ENCODE results near the gene HARBI1.

Gene HARBI1

DNA sequence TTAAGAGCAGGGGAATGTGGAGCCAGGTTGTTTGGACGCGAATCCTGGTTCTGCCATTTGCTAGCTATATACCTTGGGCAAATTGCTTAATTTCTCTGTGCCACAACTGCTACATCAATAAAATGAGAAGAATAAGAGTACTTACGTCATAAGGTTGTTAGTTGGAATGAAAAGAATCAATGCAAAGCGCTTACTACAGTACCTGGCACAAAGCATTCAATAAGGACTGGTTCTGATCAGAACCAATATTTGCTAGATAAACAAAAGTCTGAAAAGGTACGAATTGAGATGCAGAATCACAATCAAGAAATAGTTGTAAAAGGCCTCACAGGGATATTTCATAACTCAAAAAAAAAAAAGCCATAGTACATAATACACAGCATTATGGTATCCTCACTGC lies 34.4 kb downstream of the HARBI1 start:
- ChIA-PET CTCF (no interaction called here), POLR2A (no interaction called here)
- TF ChIP-seq, protein P1, sequence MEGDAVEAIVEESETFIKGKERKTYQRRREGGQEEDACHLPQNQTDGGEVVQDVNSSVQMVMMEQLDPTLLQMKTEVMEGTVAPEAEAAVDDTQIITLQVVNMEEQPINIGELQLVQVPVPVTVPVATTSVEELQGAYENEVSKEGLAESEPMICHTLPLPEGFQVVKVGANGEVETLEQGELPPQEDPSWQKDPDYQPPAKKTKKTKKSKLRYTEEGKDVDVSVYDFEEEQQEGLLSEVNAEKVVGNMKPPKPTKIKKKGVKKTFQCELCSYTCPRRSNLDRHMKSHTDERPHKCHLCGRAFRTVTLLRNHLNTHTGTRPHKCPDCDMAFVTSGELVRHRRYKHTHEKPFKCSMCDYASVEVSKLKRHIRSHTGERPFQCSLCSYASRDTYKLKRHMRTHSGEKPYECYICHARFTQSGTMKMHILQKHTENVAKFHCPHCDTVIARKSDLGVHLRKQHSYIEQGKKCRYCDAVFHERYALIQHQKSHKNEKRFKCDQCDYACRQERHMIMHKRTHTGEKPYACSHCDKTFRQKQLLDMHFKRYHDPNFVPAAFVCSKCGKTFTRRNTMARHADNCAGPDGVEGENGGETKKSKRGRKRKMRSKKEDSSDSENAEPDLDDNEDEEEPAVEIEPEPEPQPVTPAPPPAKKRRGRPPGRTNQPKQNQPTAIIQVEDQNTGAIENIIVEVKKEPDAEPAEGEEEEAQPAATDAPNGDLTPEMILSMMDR (IDR thresholded peaks at IDR 0.05; ENCODE audit: control extremely low read depth, extremely low read depth, low read depth, missing control alignments) = no peak
- no peak for DNase-seq (ENCODE audit: extremely low spot score)

DNA sequence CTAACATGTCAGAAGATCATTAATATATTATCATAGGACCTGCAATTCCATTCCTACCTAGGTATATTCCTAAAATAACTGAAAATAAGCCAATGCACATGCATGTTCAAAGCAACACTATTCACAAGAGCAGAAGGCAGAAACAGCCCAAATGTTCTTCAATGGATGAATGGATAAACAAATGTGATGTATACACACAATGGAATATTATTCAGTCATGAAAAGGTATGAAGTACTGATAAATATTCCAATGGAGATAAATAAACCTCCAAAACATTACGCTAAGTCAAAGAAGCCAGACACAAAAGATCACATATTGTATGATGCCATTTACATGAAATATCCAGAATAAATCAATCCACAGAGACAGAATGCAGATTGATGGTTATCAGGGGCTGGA lies 40.0 kb downstream of the HARBI1 start:
- DNase-seq (ENCODE audit: extremely low spot score) = no peak
- ChIA-PET POLR2A (no interaction called here), CTCF (no interaction called here)
- TF ChIP-seq, protein P1 (IDR thresholded peaks at IDR 0.05; ENCODE audit: control extremely low read depth, extremely low read depth, low read depth, missing control alignments) = no peak

DNA sequence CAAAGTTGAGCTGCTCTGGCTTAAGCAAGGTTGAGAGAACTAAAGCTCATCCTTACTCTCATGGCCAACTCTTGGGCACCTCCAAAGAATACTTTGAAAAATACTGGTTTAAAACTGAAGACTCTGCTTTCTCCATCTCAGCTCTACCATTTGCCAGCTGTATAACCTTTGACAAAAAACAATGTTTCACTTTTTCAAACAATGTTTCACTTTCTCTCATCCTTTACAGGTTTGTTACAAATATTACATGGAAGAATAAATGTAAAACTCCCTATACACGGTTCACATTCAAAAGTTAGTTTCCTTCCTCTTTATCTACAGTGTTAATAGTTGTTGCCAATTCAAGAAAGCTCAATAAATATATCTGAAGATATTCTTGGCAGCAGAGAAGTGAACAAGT lies 42.4 kb downstream of the HARBI1 start:
- TF ChIP-seq, protein P1 (IDR thresholded peaks at IDR 0.05; ENCODE audit: control extremely low read depth, extremely low read depth, low read depth, missing control alignments) = no peak
- ChIA-PET CTCF (interaction anchor here (0.9 to 1.9 kb wide), 4 partner anchors 10 to 45 kb away, joined by 3 to 5 read pairs (median 3); no protein-coding TSS in a partner anchor), POLR2A (interaction anchor here (0.6 kb wide), 1 partner anchor 304 kb away, joined by 3 read pairs; no protein-coding TSS in a partner anchor)
- DNase-seq (ENCODE audit: extremely low spot score) = no peak

DNA sequence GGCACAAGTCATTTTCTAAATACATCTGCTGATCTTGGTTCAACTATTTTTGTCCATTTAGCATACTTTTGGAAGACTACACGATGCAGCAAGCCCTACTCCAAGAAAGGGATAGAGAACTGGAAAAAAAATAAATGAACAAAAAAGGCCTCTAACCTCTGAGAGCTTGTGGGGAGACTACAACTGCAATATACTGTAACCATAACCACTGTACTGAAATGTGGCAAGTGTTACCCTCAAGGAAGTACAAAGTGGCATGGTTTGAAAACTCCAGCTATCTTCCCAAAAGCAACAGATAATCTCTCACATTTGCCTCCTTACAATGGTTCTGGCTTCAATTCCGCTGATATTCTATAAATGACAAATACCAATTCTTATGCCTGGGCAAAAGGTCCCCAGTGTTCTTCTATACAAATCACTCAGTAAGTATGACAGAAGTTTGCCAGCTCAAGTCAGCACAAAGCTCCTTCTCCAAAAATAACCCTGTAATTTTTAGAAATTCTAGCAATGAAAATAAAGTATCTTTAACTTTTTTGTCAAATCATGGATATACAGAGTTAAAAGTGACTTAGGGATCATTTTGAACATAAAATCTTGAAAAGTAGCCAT lies 46.1 kb downstream of the HARBI1 start:
- CTCF ChIA-PET = interaction anchor here (1.5 kb wide), 1 partner anchor 15 kb away, joined by 7 read pairs; no protein-coding TSS in a partner anchor
- TF ChIP-seq, protein P1 (IDR thresholded peaks at IDR 0.05; ENCODE audit: control extremely low read depth, extremely low read depth, low read depth, missing control alignments) = no peak
- POLR2A ChIA-PET = interaction anchor here (1.7 kb wide), 1 partner anchor 9 kb away, joined by 6 read pairs; no protein-coding TSS in a partner anchor
- DNase-seq (ENCODE audit: extremely low spot score) = no peak

DNA sequence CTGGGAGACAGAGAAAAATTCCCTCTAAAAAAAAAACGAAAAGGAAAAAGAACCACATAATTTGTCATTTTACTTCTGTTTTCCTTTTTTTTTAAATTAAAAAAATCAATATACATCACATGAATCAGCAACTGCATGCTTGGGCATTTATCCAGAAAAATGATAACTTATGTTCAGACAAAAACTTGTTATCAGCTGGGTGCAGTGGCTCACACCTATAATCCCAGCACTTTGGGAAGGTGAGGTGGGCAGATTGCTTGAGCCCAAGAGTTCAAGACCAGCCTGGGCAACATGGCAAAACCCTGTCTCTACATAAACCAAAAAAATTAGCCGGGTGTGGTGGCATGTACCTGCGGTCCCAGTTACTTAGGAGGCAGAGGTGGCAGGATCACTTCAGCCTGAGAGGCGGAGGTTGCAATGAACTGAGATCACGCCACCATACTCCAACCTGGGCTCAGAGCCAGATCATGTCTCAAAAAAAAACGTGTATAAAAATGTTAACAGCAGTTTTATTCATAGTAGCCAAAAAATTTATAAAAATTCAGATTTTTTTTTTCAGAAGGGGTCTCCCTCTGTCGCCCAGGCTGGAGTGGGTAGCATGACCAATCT lies 51.7 kb downstream of the HARBI1 start:
- TF ChIP-seq, protein P1 (IDR thresholded peaks at IDR 0.05; ENCODE audit: control extremely low read depth, extremely low read depth, low read depth, missing control alignments) = no peak
- ChIA-PET POLR2A (no interaction called here), CTCF (interaction anchor here (1.4 to 1.8 kb wide), 2 partner anchors 10 kb away, joined by 3 to 4 read pairs; no protein-coding TSS in a partner anchor)
- DNase-seq (ENCODE audit: extremely low spot score) = no peak

DNA sequence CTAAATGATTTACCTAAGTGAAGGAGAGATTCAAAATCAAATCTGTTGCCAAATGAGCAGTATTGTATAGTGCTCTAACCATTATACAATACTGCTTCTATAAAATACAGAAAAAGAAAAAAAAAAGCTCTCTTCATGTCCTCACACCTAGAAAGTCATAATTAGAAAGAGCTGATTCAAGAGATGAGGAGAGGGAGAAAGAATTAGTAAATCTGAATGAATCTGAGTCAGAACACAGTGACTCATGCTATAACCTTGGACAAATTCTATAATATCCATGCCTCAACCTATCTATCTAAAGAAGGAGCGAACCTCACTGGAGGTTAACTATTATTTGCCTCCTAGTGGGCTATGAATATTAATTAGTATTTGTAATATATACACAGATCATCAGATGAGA lies 52.6 kb downstream of the HARBI1 start:
- no peak for DNase-seq (ENCODE audit: extremely low spot score)
- ChIA-PET POLR2A (no interaction called here), CTCF (interaction anchor here (1.4 to 1.8 kb wide), 2 partner anchors 9 to 11 kb away, joined by 3 to 4 read pairs; no protein-coding TSS in a partner anchor)
- TF ChIP-seq, protein P1 (IDR thresholded peaks at IDR 0.05; ENCODE audit: control extremely low read depth, extremely low read depth, low read depth, missing control alignments) = no peak
